GM21526 (cell line): ENCODE data around the gene FAM111B.
"Not testable (repeated sequence)": the region's sequence is repeated elsewhere in the genome, so short reads cannot be mapped to it uniquely, and the experiment has no call there.

Experiments used
- ATAC-seq: cut with Tn5 transposase; IDR thresholded peaks from one replicate; pipeline ENCODE4 v1.9.1; 2021; ENCODE audit warnings: moderate library complexity; ENCODE audit not compliant: unreplicated experiment, low FRiP score

Gene FAM111B

DNA sequence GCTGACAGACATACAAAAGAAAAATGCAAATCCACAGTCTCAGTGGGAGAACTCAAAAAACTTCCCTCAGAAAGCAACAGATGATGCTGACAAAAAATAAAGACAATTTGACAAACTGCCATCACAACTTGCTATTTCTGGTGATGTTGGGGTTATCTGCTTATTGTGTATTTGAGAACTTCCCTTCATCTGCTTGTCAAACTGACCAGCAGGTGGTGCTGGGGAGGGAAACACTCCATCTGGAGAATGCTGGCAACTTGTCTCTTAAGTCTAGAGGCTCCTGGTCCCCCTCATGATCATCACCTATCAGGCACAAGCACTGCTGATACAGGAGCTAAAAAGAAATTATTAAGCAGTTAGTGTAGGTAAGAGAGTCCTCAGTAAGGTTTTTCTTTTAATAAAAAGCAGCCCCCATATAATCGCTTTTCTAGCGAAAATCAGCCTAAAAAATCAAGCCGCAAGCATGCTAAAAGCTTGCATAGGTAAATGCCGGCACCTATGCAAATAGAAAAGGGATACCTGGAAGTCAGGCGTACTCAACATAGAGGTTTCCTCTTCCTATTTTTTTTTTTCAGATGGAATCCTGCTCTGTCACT, 9.8 kb upstream of the FAM111B start:
- no peak for ATAC-seq

DNA sequence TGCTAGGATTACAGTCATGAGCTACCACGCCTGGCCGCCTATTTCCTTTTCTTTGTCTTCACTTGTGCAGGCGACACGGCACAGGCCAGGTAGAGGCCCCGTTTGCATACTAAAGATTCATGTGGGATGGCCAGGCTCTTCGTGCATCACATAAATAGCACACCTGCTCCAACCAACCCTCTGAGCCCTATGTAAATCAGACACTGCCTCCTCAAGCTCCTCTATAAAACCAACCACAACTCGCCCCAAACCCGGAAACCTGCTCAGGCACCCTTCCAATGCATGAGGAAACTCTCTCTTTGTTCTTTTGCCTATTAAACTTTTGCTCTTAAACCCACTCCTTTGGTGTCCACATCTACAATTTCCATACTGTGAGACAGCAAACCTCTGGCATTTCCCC, 9.1 kb upstream of the FAM111B start:
- not testable (repeated sequence) for ATAC-seq

DNA sequence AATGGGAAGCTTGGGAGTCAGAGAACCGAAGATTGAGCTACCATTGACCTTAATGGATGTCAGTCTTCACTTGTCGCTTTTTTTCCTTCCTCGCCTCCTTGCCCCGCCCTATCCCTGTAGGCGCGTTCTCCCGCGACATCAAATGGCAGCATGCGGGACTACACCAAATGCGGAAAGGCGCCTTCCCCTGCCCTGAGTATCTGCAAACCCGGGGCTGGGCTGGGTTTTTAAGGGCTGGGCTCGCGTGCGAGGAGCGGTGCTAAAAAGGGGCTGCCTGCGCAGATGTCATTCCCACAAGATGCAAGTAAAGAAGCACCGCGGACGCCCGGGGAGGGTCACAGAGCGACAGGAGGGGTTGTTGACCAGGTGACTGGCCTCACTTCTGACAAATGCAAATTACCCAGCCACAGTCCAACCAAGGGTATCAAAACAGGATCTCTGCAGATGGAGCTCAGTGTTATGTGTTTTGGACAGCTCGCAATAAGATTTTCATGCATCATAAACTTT, 4.7 kb upstream of the FAM111B start:
- ATAC-seq: peak; percentile 70

GRCh38 chr11:59107721-59108120, 684 bp downstream of the FAM111B start:
- ATAC-seq: not testable (repeated sequence)

- ATAC-seq: no peak
Observed at GRCh38 chr11:59112494-59112893, 5.5 kb downstream of the FAM111B start.

DNA sequence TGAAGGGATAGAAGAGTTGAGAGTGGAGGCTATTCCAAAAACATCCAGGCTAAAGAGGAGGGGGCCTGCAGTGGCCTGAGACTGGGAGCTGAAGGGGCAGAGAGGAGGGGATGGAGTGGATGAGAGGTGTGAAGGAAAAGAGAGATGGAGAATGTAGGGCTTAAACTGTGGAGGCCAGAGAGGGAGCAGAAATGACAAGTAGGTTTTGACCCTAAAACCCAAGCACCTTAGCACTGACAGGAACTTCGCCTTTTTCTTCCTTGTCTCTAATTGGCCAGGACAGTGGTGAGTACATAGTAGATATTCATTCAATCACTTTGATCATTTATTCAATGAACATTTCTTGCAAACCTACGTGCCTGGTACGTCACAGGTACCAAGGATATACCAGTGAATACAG, 7.3 kb downstream of the FAM111B start:
- ATAC-seq: no peak

GRCh38 chr11:59115553-59115952, 8.5 kb downstream of the FAM111B start:
- ATAC-seq: no peak

GRCh38 chr11:59117774-59118173, 10.7 kb downstream of the FAM111B start:
- no peak for ATAC-seq

GRCh38 chr11:59119826-59120225, 12.8 kb downstream of the FAM111B start:
- ATAC-seq: no peak

DNA sequence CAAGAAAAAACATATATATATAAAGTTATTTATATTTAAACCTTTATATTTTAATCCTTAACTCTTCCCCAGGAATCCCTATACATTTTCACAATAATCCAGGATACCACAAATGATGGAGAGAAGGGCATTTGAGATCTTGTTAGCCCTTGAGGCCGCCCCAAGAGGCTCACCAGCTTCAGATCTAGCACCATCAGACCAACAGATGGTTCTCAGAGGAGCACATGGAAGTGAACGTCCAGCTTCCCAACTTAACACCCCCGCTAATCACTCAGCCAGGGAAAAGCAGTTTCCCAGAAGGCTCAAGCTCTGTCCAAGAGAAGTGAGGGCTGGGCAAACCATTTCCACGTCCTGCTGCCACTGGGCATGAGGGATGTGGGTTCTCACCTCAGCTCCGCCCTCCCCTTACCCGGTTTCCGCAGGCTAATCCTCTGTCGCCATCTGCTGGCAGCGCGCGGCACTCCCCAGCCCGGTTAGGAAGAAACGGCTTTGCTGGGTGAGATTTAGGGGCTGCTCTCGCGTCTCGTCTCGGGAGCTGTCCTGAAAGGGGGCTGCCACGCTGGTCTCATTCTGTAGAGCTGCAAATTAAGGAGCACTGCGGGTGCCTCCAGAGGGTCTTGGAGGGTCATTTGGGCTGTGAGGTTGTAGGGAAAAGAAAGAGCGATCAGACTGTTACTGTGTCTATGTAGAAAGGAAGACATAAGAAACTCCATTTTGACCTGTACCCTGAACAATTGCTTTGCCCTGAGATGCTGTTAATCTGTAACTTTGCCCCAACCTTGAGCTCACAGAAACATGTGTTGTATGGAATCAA, 28.8 kb downstream of the FAM111B start:
- ATAC-seq: peak; percentile 91

DNA sequence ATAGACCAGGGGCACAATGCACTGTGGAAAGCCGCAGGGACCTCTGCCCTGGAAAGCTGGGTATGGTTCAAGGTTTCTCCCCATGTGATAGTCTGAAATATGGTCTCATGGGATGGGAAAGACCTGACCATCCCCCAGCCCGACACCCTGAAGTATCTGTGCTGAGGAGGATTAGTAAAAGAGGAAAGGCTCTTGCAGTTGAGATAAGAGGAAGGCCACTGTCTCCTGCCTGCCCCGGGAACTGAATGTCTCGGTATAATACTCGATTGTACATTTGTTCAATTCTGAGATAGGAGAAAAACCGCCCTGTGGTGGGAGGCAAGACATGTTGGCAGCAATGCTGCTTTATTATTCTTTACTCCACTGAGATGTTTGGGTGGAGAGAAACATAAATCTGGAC, 29.5 kb downstream of the FAM111B start:
- ATAC-seq: not testable (repeated sequence)

DNA sequence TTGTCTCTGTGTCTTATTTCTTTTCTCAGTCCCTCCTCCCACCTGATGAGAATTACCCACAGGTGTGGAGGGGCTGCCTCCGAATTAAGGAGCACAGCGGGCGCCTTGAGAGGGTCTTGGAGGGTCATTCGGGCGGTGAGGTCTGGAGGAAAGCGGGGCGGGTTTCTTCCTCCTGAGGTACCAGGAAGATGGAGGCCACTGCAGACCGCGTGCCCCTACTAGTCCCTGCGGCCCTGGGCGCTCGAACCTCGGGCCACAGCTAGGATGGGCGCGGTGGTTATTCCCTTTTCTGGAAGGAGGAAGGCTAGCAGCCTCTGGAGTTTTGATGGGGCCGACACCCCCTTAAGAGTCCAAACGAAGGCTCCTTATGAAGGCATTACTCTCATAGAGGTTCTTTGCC, 30.2 kb downstream of the FAM111B start:
- ATAC-seq: no peak

- ATAC-seq: no peak
Observed at GRCh38 chr11:59138643-59139042, 31.6 kb downstream of the FAM111B start.

DNA sequence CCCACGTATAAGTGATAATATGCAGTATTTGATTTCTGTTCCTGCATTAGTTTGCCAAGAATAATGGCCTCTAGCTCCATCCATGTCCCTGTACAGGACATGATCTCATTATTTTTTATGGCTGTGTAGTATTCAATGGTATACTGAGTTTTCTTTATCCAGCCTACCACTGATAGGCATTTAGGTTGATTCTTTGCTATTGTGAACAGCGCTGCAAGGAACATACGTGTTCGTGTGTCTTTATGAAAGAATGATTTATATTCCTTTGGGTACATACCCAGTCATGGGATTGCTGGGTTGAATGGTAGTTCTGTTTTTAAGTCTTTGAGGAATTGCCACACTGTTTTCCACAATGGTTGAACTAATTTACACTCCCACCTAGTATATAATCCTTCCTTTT, 34.2 kb downstream of the FAM111B start:
- ATAC-seq: no peak

DNA sequence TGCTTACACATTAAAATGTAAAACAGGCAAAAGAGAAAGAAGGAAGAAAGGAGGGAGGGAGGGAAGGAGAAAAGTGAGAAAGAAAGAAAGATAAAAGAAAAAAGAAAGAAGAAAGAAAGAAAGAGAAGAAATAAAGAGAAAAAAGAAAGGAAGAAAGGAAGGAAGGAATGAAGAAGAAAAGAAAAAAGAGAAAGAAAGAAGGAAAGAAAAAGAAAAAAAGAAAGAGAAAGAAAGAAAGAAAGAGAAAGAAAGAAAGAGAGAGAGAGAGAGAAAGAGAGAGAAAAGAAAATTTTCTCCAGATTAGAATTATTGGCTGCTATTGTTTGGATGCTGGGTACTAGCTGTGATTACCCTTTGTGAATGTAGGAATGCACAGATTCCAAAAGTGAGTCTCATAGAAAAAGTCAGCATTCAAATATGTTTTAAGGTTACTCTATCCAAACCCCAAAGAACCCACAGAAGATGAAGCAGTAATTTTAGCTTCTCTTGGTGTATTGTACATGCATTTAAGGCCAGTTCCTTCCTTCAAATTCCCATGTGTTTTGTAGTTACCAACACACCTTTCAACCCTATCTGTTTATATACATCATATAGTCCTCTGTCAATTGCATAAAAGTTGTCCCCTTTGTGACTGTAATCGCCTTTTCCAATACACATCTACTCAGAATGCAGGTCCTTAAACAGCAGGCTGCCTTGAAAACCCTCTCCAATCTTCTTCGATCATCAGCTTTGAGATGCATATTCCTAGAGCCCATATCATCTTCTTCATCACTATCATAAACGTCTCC, 34.8 kb downstream of the FAM111B start:
- ATAC-seq: peak; percentile 1

DNA sequence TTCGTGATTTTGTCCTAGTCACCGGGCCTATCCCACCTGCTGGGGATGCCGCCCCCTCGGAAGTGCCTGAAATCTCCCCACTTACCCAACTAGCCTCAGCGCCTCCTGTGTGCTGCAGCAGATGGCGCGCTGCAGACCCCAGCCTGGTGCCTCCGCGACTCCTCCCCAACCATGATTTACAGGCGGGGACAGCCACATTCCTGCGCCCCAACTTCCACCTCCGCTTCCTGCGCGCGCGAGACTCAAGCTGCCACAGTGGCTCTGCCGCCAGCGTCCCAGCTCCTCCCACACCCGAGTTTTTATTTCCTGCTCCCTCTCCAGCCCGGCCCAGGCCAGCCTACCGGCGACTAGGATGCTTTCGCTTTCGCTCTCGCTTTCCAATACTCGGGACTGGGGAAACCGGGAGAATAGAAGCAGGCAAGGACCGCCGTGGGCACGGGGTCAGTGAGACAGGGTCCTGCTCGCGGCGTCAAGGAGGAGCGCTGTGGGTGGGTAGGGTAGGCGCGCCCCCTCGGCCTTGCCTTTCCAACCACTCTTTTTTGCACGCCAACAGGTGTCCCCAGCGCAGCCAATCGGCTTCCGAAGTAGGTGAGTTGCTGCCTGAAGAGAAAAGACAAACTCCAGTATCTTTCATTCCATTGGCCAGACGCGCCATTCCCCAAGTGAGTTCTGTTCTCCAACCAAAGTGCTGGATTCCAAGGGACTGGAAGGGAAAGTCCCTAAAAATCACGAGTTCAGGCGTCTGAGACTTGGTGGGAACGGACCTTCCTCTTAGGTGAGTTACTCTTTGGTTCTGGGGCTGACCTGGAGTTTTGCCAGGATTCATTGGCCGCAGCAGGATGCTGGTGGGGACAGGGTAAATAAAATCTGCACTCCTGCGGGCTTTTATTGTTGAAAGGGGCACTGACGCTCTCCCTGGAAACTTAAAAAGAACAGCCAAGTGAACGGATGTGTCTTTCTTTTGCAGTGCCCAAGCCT, 35.8 kb downstream of the FAM111B start, which contains the start of gene FAM111A:
FAM111A (plus strand) TSS at position 327 of the 978 bp plus-strand sequence. CDS start 6,017 bp downstream, outside the sequence.
- peak; percentile 70 for ATAC-seq

DNA sequence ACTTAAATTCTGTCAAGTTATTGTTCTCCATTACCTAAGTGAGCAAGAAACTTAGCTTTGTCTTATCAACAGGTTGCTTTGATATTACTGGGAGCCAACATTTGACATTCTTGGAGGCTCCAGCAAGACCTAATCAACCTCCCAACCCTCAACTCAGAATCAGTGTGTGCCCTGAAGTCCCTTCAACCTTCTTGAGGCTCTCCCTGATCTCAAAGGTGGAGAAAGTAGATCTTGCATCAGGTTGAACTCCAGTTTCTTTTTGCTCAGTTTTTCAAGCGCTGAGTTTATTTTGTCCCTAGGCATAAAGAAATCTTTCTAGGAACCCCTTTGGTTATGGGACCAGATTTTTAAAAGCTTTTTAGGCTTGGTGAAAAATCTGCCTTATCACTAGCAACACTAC, 37.1 kb downstream of the FAM111B start:
- no peak for ATAC-seq

DNA sequence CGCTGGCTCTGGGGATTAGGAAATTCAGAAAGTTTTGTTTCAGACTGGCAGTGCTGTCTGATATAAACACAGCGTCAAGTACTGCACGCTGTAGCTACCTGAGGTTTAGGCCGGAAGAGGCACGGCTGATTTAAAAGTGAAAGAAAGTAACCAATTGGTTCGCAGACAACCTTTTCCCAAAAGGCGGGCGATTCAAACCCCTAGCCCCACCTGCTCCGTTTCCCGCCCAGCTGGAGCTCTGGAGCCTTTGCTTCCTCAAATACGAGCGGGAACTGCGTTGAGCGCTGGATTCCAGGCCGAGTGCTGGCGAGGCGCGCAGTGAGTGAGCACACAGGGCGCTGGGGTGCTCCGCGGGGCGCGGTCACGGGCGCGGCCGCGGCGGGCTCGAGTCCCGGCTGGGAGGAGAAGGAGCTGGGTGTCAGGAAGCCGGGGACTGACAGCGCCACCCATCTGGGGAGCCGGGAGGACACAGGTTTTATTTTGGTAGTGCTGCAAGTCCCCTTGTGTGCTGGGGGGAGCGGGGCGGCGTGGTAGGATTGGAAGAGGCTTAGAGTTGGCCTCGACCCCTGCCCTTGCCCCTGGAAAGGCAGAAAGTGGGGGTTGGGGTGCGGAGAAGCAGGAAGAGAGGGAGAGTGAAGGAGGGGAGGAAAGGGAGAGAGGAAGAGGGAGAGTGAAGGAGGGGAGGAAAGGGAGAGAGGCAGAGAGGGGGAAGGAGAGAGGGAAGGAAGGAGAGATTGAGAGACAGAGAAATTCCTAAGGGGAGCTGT, 37.7 kb downstream of the FAM111B start:
- ATAC-seq: peak; percentile 61

GRCh38 chr11:59145534-59145933, 38.5 kb downstream of the FAM111B start:
- ATAC-seq: no peak
